GM12878 (cell line): ENCODE measurements around the gene DISC1. TPM values are rescaled to one million over a fixed set of nuclear protein-coding genes. Genes with fewer than 3 reads are reported as not detected.

Experiments
- ATAC-seq: fragments of 200-7000 bp; cut with Tn5 transposase; 3 replicates; pipeline ENCODE4 v1.9.1; 2020; ENCODE audit warnings: mild to moderate bottlenecking, moderate library complexity
- BruUV-seq: library from RNA; stranded (reverse); fragments of 400-500 nt; replicated peaks from 2 replicates; lab custom pipeline; 2021; lab: Mats Ljungman, UMichigan
- CTCF ChIA-PET: fragments of 300-600 bp; sonication (Branson Sonifier 250); formaldehyde crosslinking; extraction: SDS; loops from one replicate; lab custom pipeline; 2021; ENCODE audit warnings: inconsistent platforms; lab: Yijun Ruan, JAX
- POLR2A ChIA-PET: fragments of 350-600 bp; formaldehyde crosslinking; extraction: SDS; loops from one replicate; lab custom pipeline; 2021; ENCODE audit warnings: inconsistent platforms; lab: Charles Lee
- RAD21 ChIA-PET: fragments of 300-600 bp; sonication (Branson Sonifier 250); formaldehyde crosslinking; loops from one replicate; lab custom pipeline; 2023; ENCODE audit warnings: antibody characterized with exemption; ENCODE audit not compliant: unreplicated experiment; lab: Charles Lee
- SMC1A ChIA-PET: fragments of 300-600 bp; sonication (Branson Sonifier 250); formaldehyde crosslinking; loops from one replicate; lab custom pipeline; 2023; ENCODE audit not compliant: unreplicated experiment, uncharacterized antibody; lab: Charles Lee
- DNase-seq: peaks from one replicate; pipeline ENCODE4 v3.0.0-alpha.2; 2011; ENCODE audit warnings: low read depth, low spot score
- FAIRE-seq: peaks from 3 replicates; lab custom pipeline; 2011; peaks lifted over from hg19 to GRCh38; lab: Jason Lieb, UNC
- H2AFZ ChIP-seq: 2 replicates; pipeline ENCODE4 v1.6.0; 2011; ENCODE audit warnings: low read depth, low read length, control low read depth; ENCODE audit not compliant: control insufficient read depth
- H3K27ac ChIP-seq: 2 replicates; pipeline ENCODE4 v1.5.1; 2011; ENCODE audit warnings: control low read depth; ENCODE audit not compliant: control insufficient read depth, insufficient read depth
- H3K27me3 ChIP-seq, 2 experiments: replicated peaks in 1 of 2; 2 replicates each; pipeline versions ENCODE4 v1.6.0 to v1.6.1; 2011; ENCODE audit warnings: low read length in 1 of 2; ENCODE audit not compliant: control insufficient read depth in 2 of 2, insufficient read depth in 2 of 2
- H3K36me3 ChIP-seq, 2 experiments: 2 replicates each; pipeline ENCODE4 v1.5.1; 2011; ENCODE audit warnings: low read length in 1 of 2; ENCODE audit not compliant: control insufficient read depth in 2 of 2, insufficient read depth in 2 of 2
- H3K4me1 ChIP-seq: 2 replicates; pipeline ENCODE4 v1.6.1; 2011; ENCODE audit warnings: mild to moderate bottlenecking, low read length, moderate library complexity, mixed read lengths; ENCODE audit not compliant: control insufficient read depth, insufficient read depth
- H3K4me2 ChIP-seq: 2 replicates; pipeline ENCODE4 v1.6.0; 2011; ENCODE audit warnings: control low read depth; ENCODE audit not compliant: control insufficient read depth, insufficient read depth
- H3K4me3 ChIP-seq: fragments of 200-600 bp; sonication (generic); 2 replicates; pipeline ENCODE4 v1.5.1; 2016
- H3K79me2 ChIP-seq: 2 replicates; pipeline ENCODE4 v1.6.0; 2011; ENCODE audit warnings: low read length; ENCODE audit not compliant: control insufficient read depth, insufficient read depth
- H3K9ac ChIP-seq: 2 replicates; pipeline ENCODE4 v1.8.0; 2011; ENCODE audit warnings: low read length, control low read depth, mixed read lengths; ENCODE audit not compliant: control insufficient read depth, insufficient read depth
- H3K9me3 ChIP-seq: replicated peaks from 3 replicates; pipeline ENCODE4 v1.5.1; 2011; ENCODE audit warnings: mild to moderate bottlenecking, low read length; ENCODE audit not compliant: control insufficient read depth, insufficient read depth
- H4K20me1 ChIP-seq: 2 replicates; pipeline ENCODE4 v1.6.0; 2011; ENCODE audit not compliant: control insufficient read depth, insufficient read depth
- BACH1 ChIP-seq: fragments of 450-650 bp; IDR thresholded peaks from 2 replicates; pipeline ENCODE4 v1.6.1; 2017; ENCODE audit warnings: mild to moderate bottlenecking, borderline replicate concordance
- ETV6 ChIP-seq, 2 experiments: fragments of 450-650 bp in 1 of 2; IDR thresholded peaks in 1 of 2; conservative IDR thresholded peaks in 1 of 2; 2 replicates each; pipeline ENCODE4 v1.6.1; 2014; ENCODE audit warnings: antibody characterized with exemption in 1 of 2, borderline replicate concordance in 1 of 2, low read depth in 1 of 2, mild to moderate bottlenecking in 1 of 2, moderate library complexity in 1 of 2
- NFYA ChIP-seq: IDR thresholded peaks from 2 replicates; pipeline ENCODE4 v1.6.1; 2011; ENCODE audit warnings: low read depth, mild to moderate bottlenecking, low read length, improper control_type of control experiment, borderline replicate concordance
- RB1 ChIP-seq: fragments of 450-650 bp; formaldehyde crosslinking; IDR thresholded peaks from 2 replicates; pipeline ENCODE4 v1.6.1; 2017; ENCODE audit warnings: mild to moderate bottlenecking, borderline replicate concordance
- RCOR1 ChIP-seq: conservative IDR thresholded peaks from 2 replicates; pipeline ENCODE4 v1.6.1; 2012; ENCODE audit warnings: low read depth, low read length, improper control_type of control experiment
- ZNF24 ChIP-seq: fragments of 450-650 bp; IDR thresholded peaks from 2 replicates; pipeline ENCODE4 v1.6.1; 2017; ENCODE audit warnings: antibody characterized with exemption, mild to moderate bottlenecking
- WGBS: methylation state at CpG from one replicate; pipeline ENCODE4 v1.1.6; 2016; ENCODE audit warnings: low lambda C conversion rate; ENCODE audit not compliant: insufficient replicate concordance, insufficient coverage; ENCODE audit errors: missing lambda C conversion rate; 5-methylcytosine and 5-hydroxymethylcytosine counted together
- in situ Hi-C: fragments of 300-500 bp; cut with MboI; formaldehyde crosslinking; loops from 9 replicates; pipeline ENCODE4 v1.14.3; 2018; ENCODE audit warnings: mixed read lengths
- intact Hi-C: fragments of 100-400 bp; cut with micrococcal nuclease; formaldehyde crosslinking; loops from one replicate; pipeline ENCODE4 v1.14.2; 2022; ENCODE audit not compliant: unreplicated experiment
- polyA plus RNA-seq, 11 experiments: library from polyadenylated mRNA; depleted of rRNA in 4 of 11; unstranded in 6 of 11; stranded (reverse) in 5 of 11; fragments of >200 nt; fragmentation: Nextera tagmentation in 4 of 11; fragmentation: Illumina TruSeq in 1 of 11; extraction: Ambion mirVana in 4 of 11; extraction: Trizol in 1 of 11; gene quantifications; 1 replicate in 1 of 11; 2 replicates in 10 of 11; pipeline versions ENCODE4 v1.2.1 to v1.2.3, GENCODE V29; 2011 to 2016; ENCODE audit warnings: inconsistent platforms in 2 of 11, missing spikeins in 2 of 11, low read depth in 1 of 11
- total RNA-seq, 4 experiments: library from RNA; depleted of rRNA in 3 of 4; stranded (reverse); fragments of >200 nt in 3 of 4; fragmentation: Illumina TruSeq in 1 of 4; extraction: Trizol in 1 of 4; gene quantifications; 2 replicates each; pipeline versions ENCODE4 v1.2.1 to v1.2.3, GENCODE V29; 2013 to 2021
- TF ChIP-seq, protein P1 (sequence below): fragments of 450-650 bp; IDR thresholded peaks from 2 replicates; pipeline ENCODE4 v1.6.1; 2017; ENCODE audit warnings: antibody characterized with exemption, mild to moderate bottlenecking, moderate library complexity

DISC1 gene
- total and polyA plus RNA-seq, 10 of the 15 experiments (the other 5 are each of a cell fraction or from before 2014, with no cell fraction given): 0.05 to 0.72 (median 0.19) TPM; not detected in 1

DNA sequence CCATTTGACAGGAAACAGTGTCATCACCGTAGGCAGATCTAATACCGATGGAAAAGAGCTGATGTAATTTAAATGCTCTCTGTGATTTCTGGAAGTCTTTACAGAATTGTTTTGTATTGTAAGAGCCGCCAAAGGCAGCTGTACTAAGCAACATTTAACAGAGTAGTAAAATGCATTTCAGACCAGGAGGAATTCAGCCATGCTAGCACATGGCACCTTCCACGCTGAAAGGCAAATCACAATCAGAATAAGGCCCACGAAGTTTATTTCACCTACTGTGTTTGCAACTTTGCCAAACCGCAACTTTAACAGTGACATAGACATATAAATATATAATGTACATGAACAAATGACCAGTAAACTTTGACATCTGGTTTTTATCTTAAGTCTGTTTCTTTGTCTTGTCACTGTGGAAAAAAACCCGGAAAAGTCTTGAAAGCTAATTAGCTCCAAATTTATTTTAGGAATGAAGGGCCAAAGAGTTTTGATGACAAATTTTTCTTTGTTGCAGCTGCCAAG is 26.1 kb upstream of the DISC1 start:
- intact Hi-C loops: no loop called here
- no peaks in the 10 kb centered on the region for H3K36me3 ChIP-seq
- in situ Hi-C loops: no loop called here
- H3K27me3 ChIP-seq: peaks cover 3% of the 10 kb centered on the region in 2 experiments; a peak in 2 of 4 replicates
- WGBS: 55% methylated on average over 7 of the region's 7 CpGs
- TF ChIP-seq NFYA (no peak), ETV6 (conservative IDR thresholded peaks at IDR 0.05 in 1 of 2, IDR thresholded peaks at IDR 0.05 in 1 of 2; ENCODE audit: borderline replicate concordance in 1 of 2, low read depth in 1 of 2) (no peak), RB1 (no peak), RCOR1 (no peak), ZNF24 (no peak), BACH1 (no peak)
- TF ChIP-seq, protein P1, sequence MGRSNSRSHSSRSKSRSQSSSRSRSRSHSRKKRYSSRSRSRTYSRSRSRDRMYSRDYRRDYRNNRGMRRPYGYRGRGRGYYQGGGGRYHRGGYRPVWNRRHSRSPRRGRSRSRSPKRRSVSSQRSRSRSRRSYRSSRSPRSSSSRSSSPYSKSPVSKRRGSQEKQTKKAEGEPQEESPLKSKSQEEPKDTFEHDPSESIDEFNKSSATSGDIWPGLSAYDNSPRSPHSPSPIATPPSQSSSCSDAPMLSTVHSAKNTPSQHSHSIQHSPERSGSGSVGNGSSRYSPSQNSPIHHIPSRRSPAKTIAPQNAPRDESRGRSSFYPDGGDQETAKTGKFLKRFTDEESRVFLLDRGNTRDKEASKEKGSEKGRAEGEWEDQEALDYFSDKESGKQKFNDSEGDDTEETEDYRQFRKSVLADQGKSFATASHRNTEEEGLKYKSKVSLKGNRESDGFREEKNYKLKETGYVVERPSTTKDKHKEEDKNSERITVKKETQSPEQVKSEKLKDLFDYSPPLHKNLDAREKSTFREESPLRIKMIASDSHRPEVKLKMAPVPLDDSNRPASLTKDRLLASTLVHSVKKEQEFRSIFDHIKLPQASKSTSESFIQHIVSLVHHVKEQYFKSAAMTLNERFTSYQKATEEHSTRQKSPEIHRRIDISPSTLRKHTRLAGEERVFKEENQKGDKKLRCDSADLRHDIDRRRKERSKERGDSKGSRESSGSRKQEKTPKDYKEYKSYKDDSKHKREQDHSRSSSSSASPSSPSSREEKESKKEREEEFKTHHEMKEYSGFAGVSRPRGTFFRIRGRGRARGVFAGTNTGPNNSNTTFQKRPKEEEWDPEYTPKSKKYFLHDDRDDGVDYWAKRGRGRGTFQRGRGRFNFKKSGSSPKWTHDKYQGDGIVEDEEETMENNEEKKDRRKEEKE: no peak
- no peak overlapping the region for H2AFZ ChIP-seq
- H3K4me1 ChIP-seq: no peaks in the 10 kb centered on the region
- ChIA-PET RAD21 (no interaction called here), CTCF (interaction anchor here (0.8 kb wide), 1 partner anchor 18 kb away, joined by 3 read pairs; no protein-coding TSS in a partner anchor), POLR2A (no interaction called here), SMC1A (interaction anchor here (0.7 kb wide), 1 partner anchor 369 kb away, joined by 3 read pairs; no protein-coding TSS in a partner anchor)
- no peaks in the 10 kb centered on the region for H3K79me2 ChIP-seq
- H4K20me1 ChIP-seq: no peaks in the 10 kb centered on the region
- no peak overlapping the region for H3K4me3 ChIP-seq
- no peak for DNase-seq
- H3K27ac ChIP-seq: no peak overlapping the region
- H3K9ac ChIP-seq: no peak overlapping the region
- H3K9me3 ChIP-seq: no peaks in the 10 kb centered on the region
- FAIRE-seq: no peak
- no peak for ATAC-seq
- no TSS peak for BruUV-seq
- H3K4me2 ChIP-seq: no peak overlapping the region
